Lower leg skin (tissue), 4 donors: ENCODE data around the gene GRM8. TPM values are rescaled to one million over a fixed set of nuclear protein-coding genes. Genes with fewer than 3 reads are reported as not detected.
"Not testable (repeated sequence)": the region's sequence is repeated elsewhere in the genome, so short reads cannot be mapped to it uniquely, and the experiment has no call there.

Experiments used
- DNase-seq, 2 donors: peaks; one replicate each; pipeline ENCODE4 v3.0.0-alpha.2; 2019; ENCODE audit warnings: low spot score in 2 of 2
- H3K4me3 ChIP-seq: fragments of 200-600 bp; sonication (generic); 2 replicates; pipeline ENCODE4 v1.5.1; 2017; ENCODE audit warnings: mild to moderate bottlenecking, low read depth; ENCODE audit not compliant: poor library complexity, severe bottlenecking
- POLR2A ChIP-seq, 2 donors: fragments of 450-650 bp; IDR thresholded peaks; one replicate each; pipeline ENCODE4 v1.6.1; 2016 to 2017; ENCODE audit warnings: antibody characterized with exemption in 2 of 2, mild to moderate bottlenecking in 1 of 2, moderate library complexity in 1 of 2
- WGBS, 2 donors: methylation state at CpG; one replicate each; pipeline ENCODE4 v1.1.5; 2018; 5-methylcytosine and 5-hydroxymethylcytosine counted together
- intact Hi-C: fragments of 100-400 bp; cut with DNase I; formaldehyde crosslinking; loops from one replicate; pipeline ENCODE4 v1.15.0; 2023; ENCODE audit warnings: low total_unique reads
- total RNA-seq, 4 donors: library from RNA; depleted of rRNA; stranded (reverse); fragments of >200 nt; gene quantifications; one replicate each; pipeline ENCODE4 v1.1.0, GENCODE V29; 2016
- TF ChIP-seq, protein P1 (sequence below), 3 donors: fragments of 450-650 bp; IDR thresholded peaks; one replicate each; pipeline ENCODE4 v1.5.1; 2016; ENCODE audit warnings: antibody characterized with exemption in 3 of 3, mild to moderate bottlenecking in 3 of 3, moderate library complexity in 2 of 3

GRM8 gene
- total RNA-seq, 4 donors from 2014 or later, result 0.45 TPM; not detected in 3

DNA sequence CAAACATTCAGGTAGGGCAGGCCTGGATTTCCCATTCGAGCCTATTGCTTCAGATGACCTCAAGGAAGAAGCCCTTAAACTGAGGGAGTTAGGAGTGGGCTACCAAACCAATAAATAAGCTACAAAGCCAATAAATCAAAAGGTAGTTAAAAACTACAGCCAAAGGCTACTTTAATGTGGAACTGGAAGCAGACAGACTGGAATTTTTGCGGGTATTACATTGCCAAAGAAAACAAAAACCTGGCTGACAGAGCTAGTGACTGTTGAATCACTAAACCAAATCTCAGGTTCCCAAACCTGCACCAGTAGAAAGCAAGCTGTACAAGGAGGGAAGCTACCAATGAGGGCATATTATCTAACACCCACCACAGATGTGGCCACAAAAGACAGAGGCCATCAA lies 315.6 kb downstream of the GRM8 start:
- DNase-seq, result no peak
- WGBS, 2 donors, result 21 to 43% methylated on average over 2 of the region's 2 CpGs
- intact Hi-C loops, result no loop called here
- H3K4me3 ChIP-seq, result no peak overlapping the region
- TF ChIP-seq, protein P1, sequence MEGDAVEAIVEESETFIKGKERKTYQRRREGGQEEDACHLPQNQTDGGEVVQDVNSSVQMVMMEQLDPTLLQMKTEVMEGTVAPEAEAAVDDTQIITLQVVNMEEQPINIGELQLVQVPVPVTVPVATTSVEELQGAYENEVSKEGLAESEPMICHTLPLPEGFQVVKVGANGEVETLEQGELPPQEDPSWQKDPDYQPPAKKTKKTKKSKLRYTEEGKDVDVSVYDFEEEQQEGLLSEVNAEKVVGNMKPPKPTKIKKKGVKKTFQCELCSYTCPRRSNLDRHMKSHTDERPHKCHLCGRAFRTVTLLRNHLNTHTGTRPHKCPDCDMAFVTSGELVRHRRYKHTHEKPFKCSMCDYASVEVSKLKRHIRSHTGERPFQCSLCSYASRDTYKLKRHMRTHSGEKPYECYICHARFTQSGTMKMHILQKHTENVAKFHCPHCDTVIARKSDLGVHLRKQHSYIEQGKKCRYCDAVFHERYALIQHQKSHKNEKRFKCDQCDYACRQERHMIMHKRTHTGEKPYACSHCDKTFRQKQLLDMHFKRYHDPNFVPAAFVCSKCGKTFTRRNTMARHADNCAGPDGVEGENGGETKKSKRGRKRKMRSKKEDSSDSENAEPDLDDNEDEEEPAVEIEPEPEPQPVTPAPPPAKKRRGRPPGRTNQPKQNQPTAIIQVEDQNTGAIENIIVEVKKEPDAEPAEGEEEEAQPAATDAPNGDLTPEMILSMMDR (IDR thresholded peaks at IDR 0.05), result no peak
- no peak for TF ChIP-seq POLR2A (IDR thresholded peaks at IDR 0.05)

DNA sequence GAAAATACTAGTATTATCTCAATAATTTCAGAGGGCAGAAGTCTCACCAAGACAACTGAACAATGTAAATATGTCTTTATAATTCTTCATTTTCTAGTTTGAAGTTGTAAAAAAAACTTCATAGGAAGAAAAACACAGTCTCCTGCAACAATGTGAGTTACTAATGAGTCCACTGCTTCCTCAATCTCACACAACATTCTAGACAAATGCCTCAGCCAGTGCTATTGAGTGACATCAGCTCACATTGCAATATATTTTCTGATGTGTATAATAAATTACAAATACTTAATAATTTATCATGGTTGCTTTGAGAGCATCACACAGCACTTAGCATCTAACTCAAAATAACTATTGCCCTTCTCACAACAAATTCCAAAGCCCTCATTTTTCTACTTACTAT lies 321.2 kb downstream of the GRM8 start:
- no peak overlapping the region for H3K4me3 ChIP-seq
- no peak for TF ChIP-seq POLR2A (IDR thresholded peaks at IDR 0.05)
- TF ChIP-seq, protein P1 (IDR thresholded peaks at IDR 0.05), result no peak
- intact Hi-C loops, result no loop called here
- DNase-seq, result no peak

DNA sequence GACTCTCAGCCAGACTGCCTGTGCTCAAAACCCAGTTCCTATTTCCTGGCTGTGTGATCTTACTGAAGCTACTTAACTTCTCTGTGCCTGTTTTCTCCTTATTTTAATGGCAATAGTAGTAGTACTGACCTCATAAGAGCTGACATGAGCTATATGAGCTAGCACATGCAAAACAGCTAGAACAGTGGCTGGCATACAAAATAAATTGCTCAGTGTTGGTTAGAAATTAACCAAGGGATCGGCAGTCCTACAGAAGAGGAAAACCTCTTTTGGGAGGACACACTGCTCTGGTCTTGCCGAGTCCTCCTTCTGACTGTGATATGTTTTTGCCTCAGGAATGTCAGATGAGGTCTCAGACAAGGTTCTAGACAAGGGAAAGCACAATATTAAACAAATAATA lies 322.6 kb downstream of the GRM8 start:
- TF ChIP-seq, protein P1 (IDR thresholded peaks at IDR 0.05), result no peak
- no peak for TF ChIP-seq POLR2A (IDR thresholded peaks at IDR 0.05)
- DNase-seq, result no peak
- H3K4me3 ChIP-seq, result no peak overlapping the region
- intact Hi-C loops, result no loop called here
- 75 to 78% methylated on average over 2 of the region's 2 CpGs for WGBS, 2 donors

DNA sequence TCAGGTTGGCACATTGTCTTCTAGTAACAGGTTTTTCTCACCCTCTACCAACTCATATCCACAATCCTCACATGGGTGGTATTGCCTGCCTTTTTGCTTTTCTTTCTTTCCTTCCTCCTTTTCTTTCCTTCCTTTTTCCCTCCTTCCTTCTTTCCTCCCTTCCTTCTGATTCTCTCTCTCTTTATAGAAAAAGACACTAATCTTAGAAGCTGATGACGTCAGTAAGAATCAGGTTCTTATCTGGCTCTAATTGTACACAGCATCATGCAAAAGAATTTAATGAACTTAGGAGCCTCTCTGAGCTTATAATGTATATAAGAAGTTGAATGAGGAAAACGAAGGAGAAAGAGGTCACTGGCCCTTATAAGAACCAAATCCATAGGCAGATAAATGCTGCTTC lies 328.3 kb downstream of the GRM8 start:
- intact Hi-C loops, result no loop called here
- DNase-seq, result no peak
- WGBS, 2 donors, result 53 to 55% methylated on average over 2 of the region's 2 CpGs
- H3K4me3 ChIP-seq, result no peak overlapping the region
- TF ChIP-seq, protein P1 (IDR thresholded peaks at IDR 0.05), result no peak

DNA sequence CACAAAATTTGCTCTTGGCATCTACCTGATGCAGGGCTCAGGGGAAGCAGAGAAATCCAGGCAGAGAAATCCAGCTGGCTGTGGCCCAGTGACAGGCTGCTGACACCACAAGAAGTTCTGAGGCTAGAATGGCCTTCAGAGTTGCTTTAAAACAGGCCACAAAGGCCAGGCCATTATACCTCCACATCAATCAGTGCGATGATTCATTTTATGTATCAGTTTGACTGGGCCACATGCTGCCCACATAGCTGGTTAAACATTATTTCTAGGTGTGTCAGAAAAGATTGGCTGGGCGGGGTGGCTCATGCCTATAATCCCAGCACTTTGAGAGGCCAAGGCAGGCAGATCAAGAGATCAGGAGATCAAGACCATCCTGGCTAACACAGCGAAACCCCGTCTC lies 341.1 kb downstream of the GRM8 start:
- WGBS, 2 donors, result 80 to 97% methylated on average over 4 of the region's 4 CpGs
- intact Hi-C loops, H3K4me3 ChIP-seq, DNase-seq: not testable (repeated sequence)

DNA sequence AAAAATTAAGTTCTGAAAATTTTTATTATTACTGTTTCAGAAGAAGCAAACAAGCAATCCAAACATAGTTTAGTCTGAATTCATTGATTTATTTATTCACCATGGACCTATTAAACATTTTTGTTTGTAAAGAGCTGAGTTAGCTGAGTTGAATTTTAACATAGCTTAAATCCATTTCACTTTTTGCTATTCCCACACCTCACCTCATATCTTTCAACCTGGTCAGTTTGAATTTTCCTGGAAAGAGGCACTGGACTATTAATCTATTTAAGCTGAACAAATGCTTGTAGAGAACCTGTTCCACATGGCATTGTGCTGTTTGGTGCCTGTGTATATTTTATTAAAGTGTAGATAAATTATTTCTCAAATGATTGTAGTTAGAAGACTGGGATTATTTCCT lies 344.2 kb downstream of the GRM8 start:
- H3K4me3 ChIP-seq, DNase-seq, intact Hi-C loops: not testable (repeated sequence)

DNA sequence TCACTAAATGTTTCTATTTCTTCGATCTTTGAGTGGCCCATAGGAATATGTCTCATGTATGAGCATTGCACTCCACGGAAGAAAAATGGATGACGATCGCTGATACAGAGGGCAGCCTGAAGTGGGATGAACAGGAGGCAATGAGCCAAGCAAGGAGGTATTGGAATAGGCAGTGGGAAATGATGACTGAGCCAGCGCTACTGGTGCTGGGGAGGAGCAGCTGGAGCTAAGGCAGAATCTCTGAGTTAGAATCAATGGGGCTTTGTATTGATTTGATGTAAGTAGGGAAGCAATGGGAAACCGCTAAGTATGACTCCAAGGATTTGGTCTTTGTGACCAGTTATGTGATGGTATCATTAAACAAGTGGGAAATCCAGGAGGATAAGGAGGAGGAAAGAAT lies 345.1 kb downstream of the GRM8 start:
- WGBS, 2 donors, result 85 to 87% methylated on average over 6 of the region's 6 CpGs
- intact Hi-C loops, result not testable (repeated sequence)

DNA sequence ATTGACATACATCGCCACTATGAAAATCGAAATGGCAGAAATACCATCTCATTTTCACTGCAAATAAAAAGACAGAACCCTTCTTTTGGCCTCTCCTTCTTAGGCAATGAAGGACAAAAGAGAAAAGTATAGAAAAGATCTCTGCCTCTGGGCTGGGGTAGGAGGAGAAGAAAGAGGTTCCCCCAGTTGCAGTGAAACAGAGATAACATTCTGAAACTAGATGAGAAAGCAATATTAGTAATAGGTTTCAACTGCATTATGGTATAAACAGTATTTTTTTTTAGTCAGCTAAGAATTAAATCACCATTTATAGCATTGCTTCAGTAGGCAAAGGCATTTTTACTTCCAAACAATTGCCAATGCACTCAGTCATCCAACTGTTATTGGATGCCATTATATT lies 347.5 kb downstream of the GRM8 start:
- 79 to 80% methylated on average over 2 of the region's 2 CpGs for WGBS, 2 donors
- H3K4me3 ChIP-seq, intact Hi-C loops, DNase-seq: not testable (repeated sequence)

More for the DNA sequence above, 345.1 kb downstream of the GRM8 start:
- not testable (repeated sequence) for H3K4me3 ChIP-seq, DNase-seq

DNA sequence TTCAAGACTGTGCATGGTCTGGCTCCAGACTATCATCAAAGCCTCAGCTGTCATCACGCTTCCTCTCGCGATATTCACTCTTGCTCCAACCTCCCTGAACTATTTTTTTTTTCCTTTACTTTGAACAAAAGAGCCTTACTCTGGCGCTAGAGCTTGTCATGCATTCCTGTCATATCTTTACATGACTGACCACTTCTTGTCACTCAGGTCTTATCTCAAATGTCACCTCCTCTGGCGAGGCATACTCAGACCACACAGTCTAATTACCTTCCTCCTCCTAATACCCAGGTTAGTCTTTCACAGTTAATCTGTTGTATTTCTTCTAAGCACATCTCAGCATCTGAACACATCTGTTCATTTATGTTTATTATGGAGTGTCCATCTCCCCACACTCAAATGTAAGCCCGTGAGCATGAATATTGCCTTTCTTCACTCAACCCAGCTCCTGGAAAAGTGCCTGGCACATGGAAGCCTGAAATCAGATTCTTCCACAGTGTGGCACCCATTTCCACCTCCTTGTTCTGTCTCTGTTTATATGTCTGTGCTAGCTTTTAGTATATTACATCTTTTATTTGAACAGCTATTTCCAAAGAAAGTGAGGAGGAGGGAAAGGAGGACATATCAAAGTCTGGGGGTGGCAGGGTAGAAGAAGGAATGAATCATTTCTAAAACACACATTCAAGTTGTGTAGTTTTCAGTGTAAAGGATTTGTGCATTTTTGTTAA lies 351.5 kb downstream of the GRM8 start:
- WGBS, 2 donors, result 57 to 59% methylated on average over 6 of the region's 6 CpGs
- intact Hi-C loops, result not testable (repeated sequence)

DNA sequence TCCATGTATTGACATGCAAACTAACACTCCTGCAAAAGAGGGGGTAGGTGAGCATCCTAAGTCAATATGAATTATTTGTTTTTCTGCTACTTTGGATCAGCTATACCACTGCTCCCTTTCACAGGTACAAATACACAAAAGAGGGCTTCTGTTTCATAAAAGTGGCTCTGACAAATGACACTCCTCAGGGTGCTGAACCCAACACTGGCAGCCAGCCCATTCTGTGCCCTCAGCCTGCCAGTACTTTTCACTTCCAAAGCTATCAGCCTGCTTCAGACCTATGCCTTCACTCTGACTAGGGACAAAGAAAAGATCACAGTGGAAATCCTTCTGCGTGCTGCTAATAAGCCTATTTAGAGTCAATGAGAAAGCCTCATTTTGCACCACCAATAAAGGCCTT lies 364.8 kb downstream of the GRM8 start:
- H3K4me3 ChIP-seq, DNase-seq, intact Hi-C loops: not testable (repeated sequence)
- 56 to 71% methylated on average over 1 of the region's 1 CpG for WGBS, 2 donors

More for the DNA sequence above, 351.5 kb downstream of the GRM8 start:
- not testable (repeated sequence) for DNase-seq, H3K4me3 ChIP-seq

DNA sequence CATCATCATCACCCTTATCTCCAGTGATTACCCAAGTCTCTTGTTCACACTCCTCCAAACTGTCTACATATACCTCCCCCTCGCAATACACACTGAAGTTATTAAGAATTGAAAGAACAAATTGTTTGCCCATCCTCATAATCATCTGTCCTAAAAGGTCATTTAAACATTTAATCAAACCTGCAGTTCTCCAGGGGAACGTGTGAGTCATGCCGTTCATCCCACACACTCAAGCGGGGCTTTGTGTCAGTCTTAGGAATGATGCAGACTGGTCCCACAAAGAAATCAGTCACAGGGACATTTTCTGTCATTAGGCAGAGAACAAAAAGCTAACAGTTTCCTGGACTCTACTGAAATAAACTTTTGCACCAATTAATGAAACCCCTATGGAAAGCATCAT lies 365.2 kb downstream of the GRM8 start:
- WGBS, 2 donors, result 74 to 81% methylated on average over 4 of the region's 4 CpGs

More for the DNA sequence above, 365.2 kb downstream of the GRM8 start:
- H3K4me3 ChIP-seq, DNase-seq, intact Hi-C loops: not testable (repeated sequence)
